Fibroblast of skin of left quadriceps (primary cell): ENCODE data around the gene SEMA3D.
A peak's percentile ranks its signal among the peaks of the same experiment; 100 is the strongest.
"Not testable (repeated sequence)": the region's sequence is repeated elsewhere in the genome, so short reads cannot be mapped to it uniquely, and the experiment has no call there.

Experiments
- DNase-seq, 2 experiments: peaks; one replicate each; pipeline ENCODE4 v3.0.0-alpha.2; 2013; ENCODE audit warnings: low read depth in 2 of 2

SEMA3D gene

GRCh38 chr7:84998665-84999064 is 188.2 kb downstream of the SEMA3D start:
- no peak for DNase-seq

GRCh38 chr7:84997626-84998025 is 189.2 kb downstream of the SEMA3D start:
- no peak for DNase-seq

- DNase-seq: not testable (repeated sequence)
These were observed 193.9 kb downstream of the SEMA3D start for GRCh38 chr7:84992954-84993353.

GRCh38 chr7:84985073-84985784 is 201.6 kb downstream of the SEMA3D start:
- no peak for DNase-seq

GRCh38 chr7:84982199-84982598 is 204.7 kb downstream of the SEMA3D start:
- no peak for DNase-seq

- DNase-seq: no peak
These were observed 205.5 kb downstream of the SEMA3D start for GRCh38 chr7:84981055-84981976.

- peak; percentile 84 to 85 for DNase-seq
These were observed 211.2 kb downstream of the SEMA3D start for GRCh38 chr7:84975586-84976185.

- no peak for DNase-seq
These were observed 215.5 kb downstream of the SEMA3D start for GRCh38 chr7:84971360-84971759.

GRCh38 chr7:84970670-84971069 is 216.2 kb downstream of the SEMA3D start:
- no peak for DNase-seq

- DNase-seq: no peak
These were observed 233.6 kb downstream of the SEMA3D start for GRCh38 chr7:84953234-84953633.

GRCh38 chr7:84950836-84951235 is 236.0 kb downstream of the SEMA3D start:
- no peak for DNase-seq

GRCh38 chr7:84949501-84949900 is 237.4 kb downstream of the SEMA3D start:
- DNase-seq: no peak

GRCh38 chr7:84949067-84949466 is 237.8 kb downstream of the SEMA3D start:
- peak in 1 of 2 experiments; percentile 13 for DNase-seq

GRCh38 chr7:84948634-84949033 is 238.2 kb downstream of the SEMA3D start:
- DNase-seq: peak; percentile 71 to 73

- DNase-seq: no peak
These were observed 240.3 kb downstream of the SEMA3D start for GRCh38 chr7:84946549-84946948.
